ENCODE data around the gene KNSTRN.

DNA sequence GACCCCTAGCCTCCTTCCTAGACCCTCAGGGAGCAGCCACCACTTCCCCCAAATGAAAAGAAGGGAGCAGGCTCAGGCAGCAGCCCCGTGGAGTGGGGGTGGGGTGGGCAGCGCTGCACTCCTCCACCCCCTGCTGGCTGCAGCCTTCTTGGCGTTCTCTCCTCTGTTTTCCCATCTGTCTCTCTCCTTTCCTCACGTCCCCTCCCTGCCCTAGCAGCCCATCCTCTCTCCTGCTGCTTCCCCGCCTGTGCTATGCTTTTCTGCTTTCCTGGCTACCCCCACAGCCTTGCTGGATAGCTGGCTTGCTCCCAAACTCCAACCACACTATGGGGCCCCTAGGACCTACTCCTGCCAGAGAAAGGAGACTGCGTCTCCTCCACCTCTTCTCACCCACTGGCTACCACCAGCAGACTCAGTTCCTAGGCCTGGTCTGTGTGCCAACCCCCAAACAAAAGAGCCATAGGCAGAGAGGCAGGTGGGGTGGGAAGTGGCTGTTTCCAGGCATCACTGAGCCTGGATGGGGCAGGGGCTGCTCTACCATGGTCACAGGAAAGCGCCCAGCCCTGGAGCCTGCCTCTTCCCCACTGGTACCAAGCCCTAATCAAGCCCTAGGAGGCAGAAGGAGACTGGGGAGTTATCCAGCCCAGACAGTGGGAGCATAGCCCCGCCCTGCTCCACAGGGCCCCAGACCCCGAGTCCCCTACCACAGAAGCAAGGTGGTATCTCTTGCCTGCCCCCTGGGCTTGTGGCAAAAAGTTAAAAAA, 27.9 kb upstream of the KNSTRN start:
- TF ChIP-seq POLR2AphosphoS5 (IDR thresholded peaks at IDR 0.05; ENCODE audit: borderline replicate concordance, low read depth, low read length) (no peak), EZH2 (IDR thresholded peaks at IDR 0.05) (no peak), FOXP2 (optimal IDR thresholded peaks at IDR 0.05; ENCODE audit: control extremely low read depth, extremely low read length, insufficient read depth) (peak; percentile 10)

Measured in SK-N-MC (cell line).